Measurements from ENCODE around the gene PRR35. TPM values are rescaled to one million over a fixed set of nuclear protein-coding genes. Genes with fewer than 3 reads are reported as not detected.

The PRR35 gene
- polyA plus RNA-seq, 1 donor from 2014 or later: not detected

- no peaks in the 10 kb centered on the region for H3F3A ChIP-seq (ENCODE audit: insufficient read depth, low read length, poor library complexity, severe bottlenecking)
- peaks cover 15% of the 10 kb centered on the region for H3K79me2 ChIP-seq (replicated peaks; ENCODE audit: insufficient read depth, low read length)
- H3K9me2 ChIP-seq (ENCODE audit: insufficient read depth, low read length): no peaks in the 10 kb centered on the region
- H3K9me3 ChIP-seq (ENCODE audit: low read length): no peaks in the 10 kb centered on the region
- no peak overlapping the region for H3K9ac ChIP-seq (ENCODE audit: low read length)
- H2AFZ ChIP-seq (ENCODE audit: low read depth, low read length): no peak overlapping the region
- TF ChIP-seq EP300 (conservative IDR thresholded peaks at IDR 0.05; ENCODE audit: poor library complexity, severe bottlenecking): no peak
- no peak for TF ChIP-seq MXI1 (conservative IDR thresholded peaks at IDR 0.05; ENCODE audit: poor library complexity, severe bottlenecking)
- TF ChIP-seq SMC3 (conservative IDR thresholded peaks at IDR 0.05; ENCODE audit: poor library complexity): no peak
- TF ChIP-seq TAF1 (IDR thresholded peaks at IDR 0.05; ENCODE audit: low read depth): no peak
- TF ChIP-seq RAD21 (conservative IDR thresholded peaks at IDR 0.05): no peak
- TF ChIP-seq REST (IDR thresholded peaks at IDR 0.05; ENCODE audit: borderline replicate concordance): no peak
- TF ChIP-seq EZH2 (IDR thresholded peaks at IDR 0.05; ENCODE audit: borderline replicate concordance, insufficient read depth, low read length, poor library complexity, severe bottlenecking): no peak
- no peak for TF ChIP-seq CTCF (IDR thresholded peaks at IDR 0.05; ENCODE audit: poor library complexity, severe bottlenecking)
- no peak for TF ChIP-seq POLR2AphosphoS5 (IDR thresholded peaks at IDR 0.05)
- H3K27ac ChIP-seq (ENCODE audit: low read length): no peak overlapping the region
- H4K20me1 ChIP-seq (ENCODE audit: insufficient read depth): no peaks in the 10 kb centered on the region
- no peak overlapping the region for H3K4me3 ChIP-seq (ENCODE audit: low read length)
- H3K4me2 ChIP-seq (ENCODE audit: low read length): no peak overlapping the region
- no peaks in the 10 kb centered on the region for H3K36me3 ChIP-seq (ENCODE audit: insufficient read depth, low read length)
- no peaks in the 10 kb centered on the region for H3K27me3 ChIP-seq (ENCODE audit: insufficient read depth, low read depth, low read length)
Measured at GRCh38 chr16:586645-587590, 26.7 kb downstream of the PRR35 start.

- H3K79me2 ChIP-seq (replicated peaks; ENCODE audit: insufficient read depth, low read length): peaks cover 19% of the 10 kb centered on the region
- TF ChIP-seq EZH2 (IDR thresholded peaks at IDR 0.05; ENCODE audit: borderline replicate concordance, insufficient read depth, low read length, poor library complexity, severe bottlenecking): no peak
- no peaks in the 10 kb centered on the region for H3F3A ChIP-seq (ENCODE audit: insufficient read depth, low read length, poor library complexity, severe bottlenecking)
- H3K9ac ChIP-seq (ENCODE audit: low read length): peak overlapping the region; percentile 92
- no peaks in the 10 kb centered on the region for H3K27me3 ChIP-seq (ENCODE audit: insufficient read depth, low read depth, low read length)
- H3K27ac ChIP-seq (ENCODE audit: low read length): peak overlapping the region; percentile 95
- H3K9me2 ChIP-seq (ENCODE audit: insufficient read depth, low read length): no peaks in the 10 kb centered on the region
- H4K20me1 ChIP-seq (ENCODE audit: insufficient read depth): peaks cover 4% of the 10 kb centered on the region
- H2AFZ ChIP-seq (ENCODE audit: low read depth, low read length): no peak overlapping the region
- no peaks in the 10 kb centered on the region for H3K36me3 ChIP-seq (ENCODE audit: insufficient read depth, low read length)
- no peaks in the 10 kb centered on the region for H3K9me3 ChIP-seq (ENCODE audit: low read length)
- peak overlapping the region; percentile 51 for H3K4me2 ChIP-seq (ENCODE audit: low read length)
- peak overlapping the region; percentile 97 for H3K4me3 ChIP-seq (ENCODE audit: low read length)
Measured at GRCh38 chr16:588639-588888, 28.4 kb downstream of the PRR35 start.
